CD4-positive, alpha-beta T cell treated with Interleukin-15 for 1 hour (primary cell): ENCODE measurements around the gene CTNND2.
"Not testable (repeated sequence)": the region's sequence is repeated elsewhere in the genome, so short reads cannot be mapped to it uniquely, and the experiment has no call there.

Experiments
- DNase-seq: peaks from one replicate; pipeline ENCODE4 v3.0.0-alpha.2; 2020

Gene CTNND2

GRCh38 chr5:11443831-11444230, 460.4 kb downstream of the CTNND2 start:
- DNase-seq: no peak

GRCh38 chr5:11432116-11432515, 472.1 kb downstream of the CTNND2 start:
- no peak for DNase-seq

GRCh38 chr5:11429254-11429653, 475.0 kb downstream of the CTNND2 start:
- no peak for DNase-seq

GRCh38 chr5:11427569-11427968, 476.7 kb downstream of the CTNND2 start:
- DNase-seq: no peak

- no peak for DNase-seq
These were observed 477.8 kb downstream of the CTNND2 start for GRCh38 chr5:11426442-11426841.

GRCh38 chr5:11422342-11422741, 481.9 kb downstream of the CTNND2 start:
- DNase-seq: no peak

- no peak for DNase-seq
These were observed 483.3 kb downstream of the CTNND2 start for GRCh38 chr5:11420969-11421368.

GRCh38 chr5:11415751-11416150, 488.5 kb downstream of the CTNND2 start:
- DNase-seq: no peak

GRCh38 chr5:11414732-11415131, 489.5 kb downstream of the CTNND2 start:
- DNase-seq: not testable (repeated sequence)

- no peak for DNase-seq
These were observed 492.6 kb downstream of the CTNND2 start for GRCh38 chr5:11411621-11412020.

- no peak for DNase-seq
These were observed 496.6 kb downstream of the CTNND2 start for GRCh38 chr5:11407556-11408145.

- DNase-seq: no peak
These were observed 503.9 kb downstream of the CTNND2 start for GRCh38 chr5:11400316-11400715.

GRCh38 chr5:11398728-11399127, 505.5 kb downstream of the CTNND2 start:
- DNase-seq: no peak

- DNase-seq: no peak
These were observed 506.7 kb downstream of the CTNND2 start for GRCh38 chr5:11397549-11397948.

GRCh38 chr5:11396917-11397316, 507.3 kb downstream of the CTNND2 start:
- no peak for DNase-seq

- DNase-seq: no peak
These were observed 509.3 kb downstream of the CTNND2 start for GRCh38 chr5:11394933-11395332.

GRCh38 chr5:11390291-11390767, 513.9 kb downstream of the CTNND2 start:
- DNase-seq: no peak

- no peak for DNase-seq
These were observed 516.9 kb downstream of the CTNND2 start for GRCh38 chr5:11387382-11387781.

GRCh38 chr5:11386398-11386797, 517.8 kb downstream of the CTNND2 start:
- no peak for DNase-seq

GRCh38 chr5:11385901-11386293, 518.3 kb downstream of the CTNND2 start:
- DNase-seq: no peak

GRCh38 chr5:11385251-11385900, 518.9 kb downstream of the CTNND2 start:
- DNase-seq: no peak

- no peak for DNase-seq
These were observed 519.6 kb downstream of the CTNND2 start for GRCh38 chr5:11384441-11385250.

GRCh38 chr5:11383506-11384095, 520.6 kb downstream of the CTNND2 start:
- no peak for DNase-seq

GRCh38 chr5:11378461-11378860, 525.8 kb downstream of the CTNND2 start:
- DNase-seq: no peak
